B cell (primary cell): ENCODE measurements around the gene GLIS1. TPM values are rescaled to one million over a fixed set of nuclear protein-coding genes. Genes with fewer than 3 reads are reported as not detected.

Source experiments
- ATAC-seq: fragments of 200-7000 bp; cut with Tn5 transposase; one replicate; pipeline ENCODE4 v1.10.0; 2021; ENCODE audit warnings: low read depth, mild to moderate bottlenecking, moderate number of reproducible peaks, moderate library complexity
- CTCF ChIA-PET: fragments of 350-600 bp; sonication (Branson Sonifier 250); formaldehyde crosslinking; loops from one replicate; lab custom pipeline; 2021; ENCODE audit warnings: antibody characterized with exemption, inconsistent platforms; lab: Charles Lee
- POLR2A ChIA-PET: fragments of 350-600 bp; sonication (Branson Sonifier 250); formaldehyde crosslinking; loops from one replicate; lab custom pipeline; 2021; ENCODE audit warnings: antibody characterized with exemption; lab: Charles Lee
- DNase-seq: peaks from one replicate; pipeline ENCODE4 v3.0.0; 2013
- H2AFZ ChIP-seq: 2 replicates; pipeline ENCODE4 v1.6.1; 2012; ENCODE audit warnings: mild to moderate bottlenecking, low read depth, low read length; ENCODE audit not compliant: insufficient read depth, poor library complexity, severe bottlenecking
- H3K27ac ChIP-seq, 2 donors: 1 replicate in 1 of 2; 2 replicates in 1 of 2; pipeline ENCODE4 v1.5.1; 2012 to 2013; ENCODE audit warnings: low read length in 2 of 2, mild to moderate bottlenecking in 2 of 2, moderate library complexity in 1 of 2
- H3K27me3 ChIP-seq, 4 experiments: fragments of 200-600 bp in 1 of 4; sonication (generic) in 1 of 4; replicated peaks in 1 of 4; 1 replicate in 2 of 4; 2 replicates in 2 of 4; pipeline versions ENCODE4 v1.6.1 to v1.7.0; 2013 to 2016; ENCODE audit warnings: low read length in 3 of 4, mild to moderate bottlenecking in 2 of 4, mixed read lengths in 1 of 4, moderate library complexity in 1 of 4; ENCODE audit not compliant: insufficient read depth in 4 of 4, control insufficient read depth in 3 of 4; ENCODE audit errors: control extremely low read depth in 1 of 4
- H3K36me3 ChIP-seq, 2 experiments: replicated peaks in 1 of 2; 1 replicate in 1 of 2; 2 replicates in 1 of 2; pipeline versions ENCODE4 v1.6.1 to v1.7.1; 2013; ENCODE audit warnings: low read length in 1 of 2; ENCODE audit not compliant: insufficient read depth in 2 of 2, control insufficient read depth in 1 of 2; ENCODE audit errors: control extremely low read depth in 1 of 2, extremely low read depth in 1 of 2
- H3K4me1 ChIP-seq, 2 donors: fragments of 200-600 bp in 1 of 2; sonication (generic) in 1 of 2; 1 replicate in 1 of 2; 2 replicates in 1 of 2; pipeline versions ENCODE4 v1.5.1 to v1.6.1; 2013 to 2017; ENCODE audit warnings: low read length in 2 of 2; ENCODE audit not compliant: control insufficient read depth in 2 of 2, insufficient read depth in 2 of 2
- H3K4me2 ChIP-seq: replicated peaks from 2 replicates; pipeline ENCODE3; 2012; ENCODE audit warnings: mild to moderate bottlenecking, low read depth, low read length; ENCODE audit not compliant: poor library complexity, severe bottlenecking
- H3K4me3 ChIP-seq, 5 experiments: fragments of 200-600 bp in 1 of 5; sonication (generic) in 1 of 5; 1 replicate in 3 of 5; 2 replicates in 2 of 5; pipeline versions ENCODE4 v1.5.1 to v1.7.0; 2011 to 2016; ENCODE audit warnings: low read length in 4 of 5, mild to moderate bottlenecking in 4 of 5, low read depth in 2 of 5, control low read depth in 1 of 5, moderate library complexity in 1 of 5; ENCODE audit not compliant: insufficient read depth in 1 of 5; ENCODE audit errors: control extremely low read depth in 1 of 5, extremely low read depth in 1 of 5
- H3K79me2 ChIP-seq: fragments of 200-600 bp; sonication (generic); one replicate; pipeline ENCODE4 v1.6.0; 2016; ENCODE audit warnings: low read length; ENCODE audit not compliant: control insufficient read depth, insufficient read depth
- H3K9ac ChIP-seq: fragments of 200-600 bp; sonication (generic); 2 replicates; pipeline ENCODE4 v1.6.1; 2017; ENCODE audit warnings: mild to moderate bottlenecking, low read length, moderate library complexity
- H3K9me3 ChIP-seq, 3 donors: one replicate each; pipeline versions ENCODE4 v1.6.1 to v1.7.1; 2013; ENCODE audit warnings: low read length in 2 of 3; ENCODE audit not compliant: control insufficient read depth in 2 of 3, insufficient read depth in 1 of 3; ENCODE audit errors: control extremely low read depth in 1 of 3
- H4K20me1 ChIP-seq: 2 replicates; pipeline ENCODE4 v1.6.0; 2012; ENCODE audit warnings: mild to moderate bottlenecking, low read length; ENCODE audit not compliant: insufficient read depth, control insufficient read depth, poor library complexity, severe bottlenecking
- H3K27ac Mint-ChIP-seq: one replicate; pipeline ENCODE4 v1.8.0; 2021; ENCODE audit warnings: mixed read lengths
- H3K27me3 Mint-ChIP-seq: one replicate; pipeline ENCODE4 v1.8.0; 2021; ENCODE audit warnings: mixed read lengths
- H3K4me1 Mint-ChIP-seq: one replicate; pipeline ENCODE4 v1.8.0; 2021; ENCODE audit warnings: mixed read lengths
- H3K4me3 Mint-ChIP-seq: one replicate; pipeline ENCODE4 v1.8.0; 2021; ENCODE audit warnings: mixed read lengths
- H3K9me3 Mint-ChIP-seq: one replicate; pipeline ENCODE4 v1.8.0; 2022; ENCODE audit warnings: mixed read lengths; ENCODE audit not compliant: insufficient read depth
- CTCF ChIP-seq: fragments of 200-600 bp; IDR thresholded peaks from one replicate; pipeline ENCODE4 v1.8.0; 2022; ENCODE audit warnings: antibody characterized with exemption, mild to moderate bottlenecking
- EZH2 ChIP-seq: IDR thresholded peaks from 2 replicates; pipeline ENCODE4 v1.6.1; 2012; ENCODE audit warnings: borderline replicate concordance, low read depth, mild to moderate bottlenecking, moderate library complexity, low read length; ENCODE audit not compliant: insufficient read depth, poor library complexity, severe bottlenecking
- WGBS: methylation state at CpG from one replicate; pipeline ENCODE4 v1.1.5; 2013; ENCODE audit warnings: missing lambda C conversion rate; ENCODE audit not compliant: insufficient coverage; 5-methylcytosine and 5-hydroxymethylcytosine counted together
- intact Hi-C: fragments of 100-400 bp; cut with micrococcal nuclease; formaldehyde crosslinking; loops from one replicate; pipeline ENCODE4 v1.10.0; 2022
- polyA plus RNA-seq: library from polyadenylated mRNA; depleted of rRNA; stranded (reverse); fragments of >200 nt; gene quantifications from 2 replicates; pipeline ENCODE4 v1.2.3, GENCODE V29; 2012
- total RNA-seq, 2 donors: library from RNA; stranded (reverse); fragments of 120-200 nt in 1 of 2; gene quantifications; 1 replicate in 1 of 2; 2 replicates in 1 of 2; pipeline versions ENCODE4 v1.2.3 to v1.2.4, GENCODE V29; 2013 to 2022

GLIS1 gene
- total and polyA plus RNA-seq, 2 donors (not counting 1 experiment from before 2014, with no cell fraction given): not detected

GRCh38 chr1:53654216-53655210 is 84.5 kb downstream of the GLIS1 start:
- no peaks in the 10 kb centered on the region for H3K79me2 ChIP-seq
- 80% methylated on average over 23 of the region's 27 CpGs for WGBS
- no peak overlapping the region for H3K27ac ChIP-seq
- intact Hi-C loops: no loop called here
- POLR2A ChIA-PET: no interaction called here
- no peak for DNase-seq
- no peak overlapping the region for H3K27ac Mint-ChIP-seq
- no peak overlapping the region for H2AFZ ChIP-seq
- H3K4me1 Mint-ChIP-seq: no peaks in the 10 kb centered on the region
- no peak for ATAC-seq
- H4K20me1 ChIP-seq: no peaks in the 10 kb centered on the region
- peaks cover 0 to 7% (median 3%) of the 10 kb centered on the region in 4 experiments for H3K27me3 ChIP-seq
- H3K4me3 ChIP-seq: no peak overlapping the region
- CTCF ChIA-PET: no interaction called here
- no peak overlapping the region for H3K9ac ChIP-seq
- no peaks in the 10 kb centered on the region for H3K4me1 ChIP-seq
- H3K27me3 Mint-ChIP-seq: peaks cover 16% of the 10 kb centered on the region
- no peak for TF ChIP-seq EZH2
- no peak for TF ChIP-seq CTCF
- H3K4me3 Mint-ChIP-seq: no peak overlapping the region
- H3K36me3 ChIP-seq: no peaks in the 10 kb centered on the region
- H3K4me2 ChIP-seq: no peak overlapping the region
- no peaks in the 10 kb centered on the region for H3K9me3 Mint-ChIP-seq
- H3K9me3 ChIP-seq: no peaks in the 10 kb centered on the region

- Histone ChIP-seq H3K36me3 (no peaks in the 10 kb centered on the region), H3K27ac (no peak overlapping the region), H3K4me2 (no peak overlapping the region), H3K27me3 (peaks cover 0 to 7% (median 3%) of the 10 kb centered on the region in 4 experiments), H3K79me2 (no peaks in the 10 kb centered on the region), H3K4me1 (no peaks in the 10 kb centered on the region), H3K9me3 (no peaks in the 10 kb centered on the region), H4K20me1 (no peaks in the 10 kb centered on the region), H3K4me3 (no peak overlapping the region), H3K9ac (no peak overlapping the region), H2AFZ (no peak overlapping the region)
- Mint-ChIP-seq H3K4me3 (no peak overlapping the region), H3K9me3 (no peaks in the 10 kb centered on the region), H3K4me1 (no peaks in the 10 kb centered on the region), H3K27ac (no peak overlapping the region), H3K27me3 (peaks cover 16% of the 10 kb centered on the region)
- intact Hi-C loops: no loop called here
- TF ChIP-seq CTCF (no peak), EZH2 (no peak)
- no peak for DNase-seq
- CTCF ChIA-PET: no interaction called here
- 100% methylated on average over 1 of the region's 5 CpGs for WGBS
- POLR2A ChIA-PET: no interaction called here
- ATAC-seq: no peak
Observed at GRCh38 chr1:53653631-53654030, 85.3 kb downstream of the GLIS1 start.
